GM19452 (cell line): ENCODE results near the gene HOXB9.

ENCODE experiments used
- ATAC-seq: cut with Tn5 transposase; IDR thresholded peaks from one replicate; pipeline ENCODE4 v1.9.1; 2021; ENCODE audit not compliant: unreplicated experiment

HOXB9 gene

DNA sequence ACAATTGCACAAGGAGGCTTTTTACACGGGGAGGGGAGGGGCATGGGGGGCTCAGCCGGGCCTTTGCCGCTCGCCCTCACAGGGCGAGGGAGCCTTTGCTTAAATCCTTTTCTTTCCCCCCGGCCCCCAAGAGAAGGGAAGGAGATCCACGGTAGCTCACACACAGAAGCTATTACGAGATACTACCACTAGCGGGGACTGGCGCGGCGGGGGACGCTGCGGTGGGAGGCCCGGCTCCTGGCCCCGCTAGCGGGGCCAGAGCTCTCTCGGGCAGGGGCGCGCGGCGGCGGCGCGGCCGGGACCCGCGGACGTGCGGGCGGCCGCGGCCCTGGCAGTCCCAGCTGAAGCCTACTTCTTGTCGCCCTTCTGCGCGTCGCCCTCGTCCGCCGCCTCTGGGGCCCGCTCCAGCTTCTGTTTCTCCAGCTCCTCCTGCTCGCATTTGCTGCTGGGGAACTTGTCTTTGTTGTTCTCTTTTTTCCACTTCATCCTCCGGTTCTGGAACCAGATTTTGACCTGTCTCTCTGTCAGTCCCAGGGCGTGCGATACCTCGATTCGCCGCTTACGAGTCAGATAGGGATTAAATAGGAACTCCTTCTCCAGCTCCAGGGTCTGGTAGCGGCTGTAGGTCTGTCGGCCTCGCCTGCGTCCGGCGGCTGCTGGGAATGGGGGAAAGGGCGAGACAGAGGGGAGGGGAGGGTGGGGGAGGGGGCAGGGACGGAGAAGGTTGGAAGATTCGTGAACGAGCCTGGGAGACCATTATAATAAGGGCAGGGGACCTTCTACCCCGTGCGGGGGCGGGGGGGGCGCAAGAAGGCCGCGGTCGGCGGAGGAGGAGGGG is 13.1 kb downstream of the HOXB9 start:
- no peak for ATAC-seq

GRCh38 chr17:48612456-48612853 is 13.7 kb downstream of the HOXB9 start:
- no peak for ATAC-seq

GRCh38 chr17:48611681-48612455 is 14.3 kb downstream of the HOXB9 start:
- no peak for ATAC-seq

- no peak for ATAC-seq
These were observed 14.9 kb downstream of the HOXB9 start for GRCh38 chr17:48611213-48611612.

DNA sequence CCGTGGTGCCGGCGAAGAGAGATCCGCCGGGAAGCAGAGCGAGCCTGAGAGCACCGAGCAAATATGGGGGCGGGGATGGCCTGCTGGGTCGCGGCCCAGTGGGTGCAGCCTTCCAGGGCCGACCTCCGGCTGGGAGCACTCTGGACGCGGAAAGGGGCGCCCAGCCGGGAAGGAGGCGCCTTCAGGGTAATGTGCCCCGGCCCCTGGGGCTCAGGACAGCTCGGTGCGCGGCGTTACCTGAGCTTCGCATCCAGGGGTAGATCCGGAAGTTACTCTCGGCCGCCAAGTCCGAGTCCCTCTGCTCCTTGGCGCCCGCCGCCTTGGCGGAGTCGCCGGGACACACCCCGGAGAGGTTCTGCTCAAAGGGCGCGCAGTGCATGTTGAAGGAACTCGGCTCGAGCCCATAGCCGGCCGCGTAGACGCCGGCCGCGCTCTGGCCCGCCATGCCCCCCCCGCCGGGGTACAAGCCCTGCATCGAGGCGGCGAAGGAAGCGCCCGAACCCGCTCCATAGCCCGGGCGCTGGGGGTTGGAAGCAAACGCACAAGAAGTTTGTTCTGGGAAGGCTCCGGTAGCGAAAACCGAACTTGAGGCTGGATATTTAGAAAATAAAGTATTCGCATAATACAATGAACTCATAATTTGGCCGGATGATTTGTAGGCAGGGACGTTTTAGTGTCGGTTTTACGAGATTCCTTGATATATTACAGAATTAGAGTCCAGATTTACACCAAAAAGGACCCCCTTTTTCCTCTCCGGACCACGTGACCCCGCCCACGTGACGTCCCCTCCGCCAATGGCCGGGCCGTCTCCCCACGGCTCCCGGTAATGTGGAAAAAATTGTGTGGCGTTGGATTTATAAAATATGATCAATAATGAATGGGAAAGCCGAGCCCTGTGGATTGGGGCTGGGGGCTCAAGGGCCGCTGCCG is 15.6 kb downstream of the HOXB9 start, which contains the start of gene HOXB7:
TSS of gene HOXB7 (minus strand) at position 736 of the 930 bp plus-strand sequence. CDS start at position 637, 99 bp downstream.
- no peak for ATAC-seq

- ATAC-seq, result no peak
These were observed 16.3 kb downstream of the HOXB9 start for GRCh38 chr17:48609759-48610281.

- no peak for ATAC-seq
These were observed 17.1 kb downstream of the HOXB9 start for GRCh38 chr17:48609033-48609432.

DNA sequence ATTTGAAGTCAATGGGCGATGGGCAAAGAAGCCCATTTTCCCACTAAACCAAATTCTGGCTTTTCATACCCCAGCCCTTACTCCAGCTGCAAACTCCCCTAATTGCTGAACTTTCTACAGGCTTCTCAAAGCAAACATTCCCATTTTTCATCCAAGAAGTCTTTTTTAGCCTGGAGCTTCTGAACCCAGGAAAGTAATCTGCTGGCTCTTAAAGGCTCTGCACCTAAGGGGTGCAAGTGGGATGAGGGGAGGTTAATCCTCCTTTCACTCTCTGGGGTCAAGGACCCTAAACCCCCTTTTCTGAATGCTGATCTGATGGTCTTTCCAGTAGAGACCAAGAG is 17.7 kb downstream of the HOXB9 start:
- ATAC-seq, result no peak

GRCh38 chr17:48606892-48607614 is 19.1 kb downstream of the HOXB9 start:
- ATAC-seq, result no peak

- no peak for ATAC-seq
These were observed 19.9 kb downstream of the HOXB9 start for GRCh38 chr17:48605991-48606891.

DNA sequence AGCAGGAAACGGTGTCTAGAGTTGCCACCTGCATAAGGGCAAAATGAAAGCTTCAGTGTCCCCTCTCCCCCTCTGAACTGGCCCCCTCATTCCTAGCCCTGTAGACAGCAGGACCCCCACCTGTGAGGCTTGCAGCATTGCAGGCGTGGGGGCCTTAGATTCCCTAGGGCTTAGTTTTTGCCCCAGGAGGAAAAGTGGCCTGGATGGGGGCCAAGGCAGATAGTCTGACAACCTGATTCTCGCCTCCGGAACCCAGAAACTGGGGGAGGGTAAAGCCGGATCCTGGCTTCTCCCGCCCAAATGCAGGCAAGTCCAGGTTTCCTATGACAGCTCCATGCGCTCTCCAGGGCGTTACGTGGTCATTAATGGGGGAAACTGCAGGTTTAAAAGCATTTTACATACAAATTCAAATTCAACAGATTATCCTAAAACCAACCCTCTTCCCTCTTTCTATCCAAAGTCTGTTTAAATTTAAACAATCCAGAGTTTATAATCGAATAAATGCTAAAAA is 20.7 kb downstream of the HOXB9 start:
- no peak for ATAC-seq

GRCh38 chr17:48604770-48605329 is 21.3 kb downstream of the HOXB9 start, which contains the start of gene HOXB6:
Gene HOXB6 (minus strand): TSS chr17:48604986. CDS start chr17:48598150, 6,836 bp downstream.
- no peak for ATAC-seq

GRCh38 chr17:48603959-48604769 is 22.0 kb downstream of the HOXB9 start:
- no peak for ATAC-seq

GRCh38 chr17:48601539-48602425 is 24.4 kb downstream of the HOXB9 start:
- ATAC-seq, result no peak

DNA sequence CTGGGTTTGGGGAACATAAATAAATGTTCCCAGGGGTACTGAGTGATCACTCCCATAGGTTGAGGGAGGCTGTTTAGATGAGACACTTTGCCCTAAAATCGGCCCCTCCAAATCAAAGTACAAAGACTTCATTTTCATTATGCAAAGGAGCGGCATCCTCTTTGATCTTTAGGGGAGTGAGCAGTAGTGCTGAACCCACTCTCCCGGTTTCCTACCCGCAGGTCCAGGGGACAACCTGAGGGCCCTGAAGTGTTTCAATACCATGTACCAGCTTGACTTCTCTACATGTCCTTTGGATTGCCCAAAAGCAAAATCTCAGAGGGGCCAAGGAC is 25.0 kb downstream of the HOXB9 start:
- no peak for ATAC-seq

DNA sequence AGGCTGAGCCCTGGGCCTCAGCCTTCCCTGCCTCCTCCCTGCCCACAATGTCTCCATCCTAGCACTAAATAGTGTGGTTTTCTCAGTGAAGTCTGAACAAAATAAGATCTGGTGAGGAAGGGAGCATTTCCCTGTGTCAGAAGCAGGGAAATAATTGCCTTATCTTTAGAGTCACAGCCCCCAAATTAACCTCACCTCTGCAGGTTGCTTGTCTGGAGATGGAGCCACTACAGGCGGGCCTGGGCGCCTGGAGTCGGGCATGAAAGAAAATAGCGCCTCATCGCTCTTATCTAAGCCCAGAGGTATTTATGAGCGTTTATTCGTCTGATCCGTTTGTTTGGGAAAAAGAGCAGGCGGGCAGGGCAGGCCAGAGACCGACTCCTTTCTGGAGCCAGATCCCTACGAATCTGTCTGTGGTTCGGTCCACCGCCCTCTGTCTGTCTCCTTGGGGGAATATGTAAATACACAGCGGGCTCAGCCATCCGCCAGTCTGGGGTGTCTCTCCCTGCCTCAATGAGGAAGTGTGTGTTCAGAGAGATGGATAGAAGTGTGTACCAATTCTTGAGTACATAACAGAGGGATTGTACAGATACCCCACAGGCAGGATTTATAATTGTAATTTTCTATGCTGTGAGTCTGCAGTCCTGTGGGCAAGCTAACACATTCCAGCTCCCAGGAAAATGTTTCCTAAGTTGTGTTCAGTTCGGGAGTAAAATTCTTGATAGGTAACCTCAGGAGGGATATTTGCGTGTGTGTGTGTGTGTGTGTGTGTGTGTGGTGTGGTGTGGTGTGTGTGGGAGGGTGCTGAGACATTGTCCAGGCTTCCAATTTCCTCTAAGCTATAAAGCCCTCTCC is 25.7 kb downstream of the HOXB9 start:
- no peak for ATAC-seq
